AG09319 (cell line): Measurements from ENCODE around the gene ASPSCR1.

ENCODE experiments used
- DNase-seq: peaks from one replicate; pipeline ENCODE4 v3.0.0-alpha.2; 2010; ENCODE audit warnings: low read depth; ENCODE audit errors: extremely low read depth
- TF ChIP-seq, protein P1 (sequence below): IDR thresholded peaks from 2 replicates; pipeline ENCODE4 v1.5.1; 2011; ENCODE audit warnings: low read depth, mild to moderate bottlenecking, inconsistent platforms, low read length, moderate library complexity

ASPSCR1 gene

DNA sequence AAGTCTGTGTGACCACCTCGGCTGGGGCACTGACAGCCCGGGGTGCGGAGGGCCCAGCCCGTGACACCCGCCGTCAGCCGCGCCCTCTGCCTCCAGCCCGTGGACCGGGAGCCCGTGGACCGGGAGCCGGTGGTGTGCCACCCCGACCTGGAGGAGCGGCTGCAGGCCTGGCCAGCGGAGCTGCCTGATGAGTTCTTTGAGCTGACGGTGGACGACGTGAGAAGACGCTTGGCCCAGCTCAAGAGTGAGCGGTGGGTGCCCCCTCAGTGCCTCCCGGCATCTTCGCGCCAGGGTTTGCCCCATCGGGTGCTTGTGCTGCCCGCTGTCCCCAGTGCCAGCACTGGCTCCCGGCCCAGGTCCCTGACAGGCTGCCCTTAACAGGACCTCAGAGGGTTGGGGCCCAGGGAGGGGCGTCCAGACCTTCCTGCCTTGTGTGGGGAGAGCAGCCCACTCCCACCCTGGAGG is 31.5 kb downstream of the ASPSCR1 start:
- DNase-seq, result no peak
- TF ChIP-seq, protein P1, sequence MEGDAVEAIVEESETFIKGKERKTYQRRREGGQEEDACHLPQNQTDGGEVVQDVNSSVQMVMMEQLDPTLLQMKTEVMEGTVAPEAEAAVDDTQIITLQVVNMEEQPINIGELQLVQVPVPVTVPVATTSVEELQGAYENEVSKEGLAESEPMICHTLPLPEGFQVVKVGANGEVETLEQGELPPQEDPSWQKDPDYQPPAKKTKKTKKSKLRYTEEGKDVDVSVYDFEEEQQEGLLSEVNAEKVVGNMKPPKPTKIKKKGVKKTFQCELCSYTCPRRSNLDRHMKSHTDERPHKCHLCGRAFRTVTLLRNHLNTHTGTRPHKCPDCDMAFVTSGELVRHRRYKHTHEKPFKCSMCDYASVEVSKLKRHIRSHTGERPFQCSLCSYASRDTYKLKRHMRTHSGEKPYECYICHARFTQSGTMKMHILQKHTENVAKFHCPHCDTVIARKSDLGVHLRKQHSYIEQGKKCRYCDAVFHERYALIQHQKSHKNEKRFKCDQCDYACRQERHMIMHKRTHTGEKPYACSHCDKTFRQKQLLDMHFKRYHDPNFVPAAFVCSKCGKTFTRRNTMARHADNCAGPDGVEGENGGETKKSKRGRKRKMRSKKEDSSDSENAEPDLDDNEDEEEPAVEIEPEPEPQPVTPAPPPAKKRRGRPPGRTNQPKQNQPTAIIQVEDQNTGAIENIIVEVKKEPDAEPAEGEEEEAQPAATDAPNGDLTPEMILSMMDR, result no peak

DNA sequence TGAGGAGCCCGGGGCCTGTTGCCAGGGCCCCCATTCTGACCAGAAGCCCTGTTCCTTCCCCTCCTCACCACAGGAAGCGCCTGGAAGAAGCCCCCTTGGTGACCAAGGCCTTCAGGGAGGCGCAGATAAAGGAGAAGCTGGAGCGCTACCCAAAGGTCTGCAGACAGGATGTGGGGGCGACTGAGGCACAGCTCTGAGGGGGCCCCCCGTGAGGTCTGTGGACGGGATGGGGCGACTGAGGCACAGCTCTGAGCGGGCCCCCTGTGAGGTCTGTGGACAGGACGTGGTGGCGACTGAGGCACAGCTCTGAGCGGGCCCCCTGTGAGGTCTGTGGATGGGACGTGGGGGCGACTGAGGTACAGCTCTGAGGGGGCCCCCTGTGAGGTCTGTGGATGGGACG is 32.0 kb downstream of the ASPSCR1 start:
- TF ChIP-seq, protein P1, result no peak
- DNase-seq, result no peak

DNA sequence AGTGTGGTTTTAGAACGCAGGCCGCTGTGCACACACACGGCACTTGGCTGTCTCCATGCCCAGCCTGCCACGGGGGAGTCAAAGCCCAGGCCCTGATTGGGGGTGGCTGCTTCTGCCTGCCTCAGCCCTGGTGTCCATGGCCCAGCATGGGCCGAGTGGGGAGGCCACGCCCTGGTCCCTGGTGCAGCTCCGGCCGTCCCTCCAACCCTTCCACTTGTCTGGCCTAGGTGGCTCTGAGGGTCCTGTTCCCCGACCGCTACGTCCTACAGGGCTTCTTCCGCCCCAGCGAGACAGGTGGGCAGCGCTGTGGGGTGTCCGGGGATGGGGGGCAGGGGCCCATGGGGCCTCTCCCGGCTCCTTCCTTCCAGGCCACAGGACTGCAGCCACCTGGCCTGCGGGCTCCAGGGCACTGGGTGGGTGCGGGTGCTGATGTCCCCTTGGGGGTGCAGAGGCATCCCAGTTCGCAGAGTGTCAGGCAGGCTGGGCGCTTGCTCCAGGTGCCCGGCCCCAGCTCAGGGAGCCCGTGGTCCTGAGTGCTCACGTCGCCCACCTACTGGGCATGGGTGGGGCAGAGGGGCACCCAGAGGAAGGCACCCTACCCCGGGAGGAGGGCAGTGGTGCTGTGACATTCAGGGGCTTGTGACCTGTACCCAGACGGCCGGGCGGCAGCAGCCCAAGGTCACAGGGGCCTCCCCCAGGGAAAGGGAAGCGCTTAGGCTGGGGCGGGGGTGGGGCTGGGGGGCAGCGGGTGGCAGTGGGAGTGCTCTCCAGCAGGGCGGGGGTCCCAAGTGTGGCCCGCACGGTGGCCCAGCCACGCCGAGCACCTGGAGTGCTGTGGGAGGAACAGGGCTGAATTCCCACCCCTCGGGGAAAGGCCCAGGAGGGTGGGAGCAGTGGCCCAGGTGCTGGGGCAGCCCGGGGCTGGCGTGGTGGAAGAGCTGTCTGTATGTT is 33.4 kb downstream of the ASPSCR1 start:
- DNase-seq, result no peak
- TF ChIP-seq, protein P1, result no peak

DNA sequence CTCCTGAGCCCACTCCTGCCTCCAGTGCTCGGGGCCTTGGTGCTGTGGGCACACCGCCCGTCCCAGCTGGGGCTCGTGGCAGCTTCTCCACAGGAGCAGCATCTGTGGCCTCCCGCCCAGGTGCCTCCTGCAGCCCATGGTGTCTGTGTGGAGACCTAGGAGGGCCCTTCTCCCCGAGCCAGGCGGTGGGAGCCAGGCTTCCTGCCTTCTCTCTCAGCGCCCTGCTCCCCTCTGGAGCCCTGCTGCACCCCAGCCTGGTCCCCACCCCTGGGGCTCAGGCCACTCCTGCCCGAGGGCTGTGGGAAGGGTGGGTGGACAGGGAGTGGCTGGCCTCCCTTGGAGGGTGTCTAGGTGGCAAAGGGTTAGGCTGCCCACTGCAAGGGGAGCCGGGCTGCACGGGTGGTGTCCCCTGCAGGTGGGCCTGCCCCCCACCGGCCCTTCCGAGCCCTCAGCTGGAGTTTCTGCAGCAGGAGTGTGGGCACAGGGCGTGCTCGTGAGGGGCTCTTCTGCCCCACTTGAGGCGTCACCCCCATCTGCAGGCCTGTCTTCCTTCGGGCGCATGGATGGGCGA is 34.3 kb downstream of the ASPSCR1 start:
- TF ChIP-seq, protein P1, result no peak
- DNase-seq, result no peak

DNA sequence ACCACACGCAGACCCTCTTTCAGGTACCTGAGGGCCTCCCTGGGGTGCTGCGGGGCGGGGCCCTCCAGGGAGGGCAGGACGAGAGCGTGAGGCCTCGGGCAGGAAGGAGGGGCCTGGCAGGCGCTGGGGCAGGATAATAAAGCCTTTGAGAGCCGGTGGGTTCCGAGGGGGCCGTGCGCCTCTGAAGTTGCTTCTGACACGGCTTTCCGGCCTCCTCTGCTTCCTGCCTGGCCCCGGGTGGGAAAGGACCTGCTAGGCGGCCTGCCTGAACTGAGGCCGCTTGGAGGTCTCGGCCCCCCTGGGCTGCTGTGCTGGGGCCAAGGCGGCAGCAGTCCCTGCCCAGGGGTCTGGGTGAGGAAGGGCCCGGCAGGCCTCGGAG is 34.8 kb downstream of the ASPSCR1 start:
- TF ChIP-seq, protein P1, result no peak
- no peak for DNase-seq

DNA sequence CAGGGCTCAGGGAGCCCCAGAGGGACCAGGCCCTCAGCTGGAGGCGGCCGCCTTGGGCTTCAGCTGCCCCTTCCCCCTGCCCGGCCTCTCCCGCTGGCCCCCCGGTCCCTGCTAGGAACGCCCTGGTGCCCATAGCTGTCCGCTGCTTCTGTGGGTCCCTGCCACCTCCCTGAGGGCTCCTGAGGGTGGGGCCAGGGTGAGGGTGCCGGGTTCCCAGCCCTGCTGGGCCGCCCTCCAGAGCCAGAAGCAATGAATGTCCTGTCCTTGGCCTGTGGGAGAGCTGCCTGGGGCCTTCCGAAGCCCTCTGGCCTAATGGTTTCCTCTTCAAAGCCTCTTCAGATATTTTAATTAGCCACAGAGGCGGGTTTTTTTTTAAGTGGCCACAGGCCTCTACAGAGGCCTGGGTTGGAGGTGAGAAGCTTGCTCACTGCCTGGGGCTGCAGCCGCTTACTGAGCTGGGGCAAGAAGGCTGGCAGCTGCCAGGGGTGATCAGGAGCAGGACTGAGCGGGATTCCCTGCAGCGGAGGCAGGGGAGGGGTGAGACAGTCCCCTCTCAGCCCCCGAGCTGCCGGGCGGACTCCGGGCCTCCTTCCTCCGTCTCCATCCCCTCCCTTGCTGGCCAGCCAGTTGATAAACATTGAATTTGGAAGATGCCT is 35.3 kb downstream of the ASPSCR1 start:
- TF ChIP-seq, protein P1, result no peak
- DNase-seq, result no peak

DNA sequence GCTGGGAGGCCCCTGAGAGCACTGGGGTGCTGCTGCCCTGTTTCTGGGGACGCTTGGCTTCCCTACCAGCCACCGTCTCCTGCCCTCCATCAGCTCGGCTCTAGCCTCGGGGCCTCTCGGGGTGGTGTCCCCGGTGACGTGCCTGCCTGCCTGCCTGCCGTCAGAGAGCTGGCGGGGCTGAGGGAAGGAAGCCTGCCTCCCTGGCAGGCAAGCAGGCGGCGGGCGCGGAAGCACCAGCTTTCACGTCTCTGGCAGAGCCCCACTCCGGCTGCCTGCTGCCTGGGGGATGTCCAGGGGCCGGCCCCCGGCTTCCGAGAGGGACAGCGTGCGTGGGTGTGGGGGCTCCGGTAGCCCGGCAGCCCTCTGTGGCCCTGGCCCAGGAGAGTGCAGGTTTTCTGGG is 35.9 kb downstream of the ASPSCR1 start:
- TF ChIP-seq, protein P1, result no peak
- no peak for DNase-seq
